ENCODE data around the gene TAX1BP1. TPM values are rescaled to one million over a fixed set of nuclear protein-coding genes. Genes with fewer than 3 reads are reported as not detected.

TAX1BP1 gene
- total RNA-seq, 4 donors from 2014 or later: 64.4 to 109 (median 83.0) TPM

GRCh38 chr7:27767374-27767773, 27.4 kb downstream of the TAX1BP1 start:
- no peak for TF ChIP-seq POLR2A (IDR thresholded peaks at IDR 0.05)
- TF ChIP-seq, protein P1, sequence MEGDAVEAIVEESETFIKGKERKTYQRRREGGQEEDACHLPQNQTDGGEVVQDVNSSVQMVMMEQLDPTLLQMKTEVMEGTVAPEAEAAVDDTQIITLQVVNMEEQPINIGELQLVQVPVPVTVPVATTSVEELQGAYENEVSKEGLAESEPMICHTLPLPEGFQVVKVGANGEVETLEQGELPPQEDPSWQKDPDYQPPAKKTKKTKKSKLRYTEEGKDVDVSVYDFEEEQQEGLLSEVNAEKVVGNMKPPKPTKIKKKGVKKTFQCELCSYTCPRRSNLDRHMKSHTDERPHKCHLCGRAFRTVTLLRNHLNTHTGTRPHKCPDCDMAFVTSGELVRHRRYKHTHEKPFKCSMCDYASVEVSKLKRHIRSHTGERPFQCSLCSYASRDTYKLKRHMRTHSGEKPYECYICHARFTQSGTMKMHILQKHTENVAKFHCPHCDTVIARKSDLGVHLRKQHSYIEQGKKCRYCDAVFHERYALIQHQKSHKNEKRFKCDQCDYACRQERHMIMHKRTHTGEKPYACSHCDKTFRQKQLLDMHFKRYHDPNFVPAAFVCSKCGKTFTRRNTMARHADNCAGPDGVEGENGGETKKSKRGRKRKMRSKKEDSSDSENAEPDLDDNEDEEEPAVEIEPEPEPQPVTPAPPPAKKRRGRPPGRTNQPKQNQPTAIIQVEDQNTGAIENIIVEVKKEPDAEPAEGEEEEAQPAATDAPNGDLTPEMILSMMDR (IDR thresholded peaks at IDR 0.05): no peak
- H3K27ac ChIP-seq: no peak overlapping the region
- peaks cover 0 to 34% (median 0%) of the 10 kb centered on the region in 3 donors for H3K36me3 ChIP-seq
- no peaks in the 10 kb centered on the region for H3K9me3 ChIP-seq
- H3K4me1 ChIP-seq: no peaks in the 10 kb centered on the region
- DNase-seq: no peak
- H3K4me3 ChIP-seq: no peak overlapping the region
- H3K27me3 ChIP-seq: no peaks in the 10 kb centered on the region

DNA sequence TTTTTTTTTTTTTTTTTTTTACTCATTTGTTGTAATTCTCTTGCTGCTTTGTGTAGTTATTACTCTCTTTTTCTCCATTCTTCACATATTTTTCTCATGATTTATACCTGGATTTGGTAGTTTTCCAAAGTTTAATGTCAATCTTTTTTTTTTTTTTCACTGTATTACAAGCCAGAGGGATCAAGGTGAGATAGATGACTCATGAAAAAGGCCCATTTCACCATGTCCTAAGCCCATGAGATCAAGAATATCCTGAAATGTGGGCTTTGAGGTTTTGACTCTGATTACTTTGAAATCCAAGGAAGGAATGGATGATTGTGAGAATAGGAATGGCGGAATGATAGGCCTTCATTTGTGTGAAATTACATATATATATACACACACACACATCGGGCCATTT, 31.1 kb downstream of the TAX1BP1 start:
- no peaks in the 10 kb centered on the region for H3K9me3 ChIP-seq
- no peak overlapping the region for H3K4me3 ChIP-seq
- H3K4me1 ChIP-seq: no peaks in the 10 kb centered on the region
- TF ChIP-seq, protein P1 (IDR thresholded peaks at IDR 0.05): no peak
- no peak for TF ChIP-seq POLR2A (IDR thresholded peaks at IDR 0.05)
- DNase-seq: no peak
- H3K27ac ChIP-seq: no peak overlapping the region
- no peaks in the 10 kb centered on the region for H3K27me3 ChIP-seq
- peaks cover 0 to 26% (median 0%) of the 10 kb centered on the region in 3 donors for H3K36me3 ChIP-seq

GRCh38 chr7:27774717-27775328, 34.9 kb downstream of the TAX1BP1 start:
- DNase-seq: no peak
- Histone ChIP-seq H3K36me3 (peaks cover 0 to 28% (median 0%) of the 10 kb centered on the region in 3 donors), H3K4me3 (no peak overlapping the region), H3K4me1 (no peaks in the 10 kb centered on the region), H3K27ac (no peak overlapping the region), H3K9me3 (no peaks in the 10 kb centered on the region), H3K27me3 (no peaks in the 10 kb centered on the region)
- TF ChIP-seq, protein P1 (IDR thresholded peaks at IDR 0.05): peak in 4 of 6 experiments; percentile 43 to 70 (median 57)
- no peak for TF ChIP-seq POLR2A (IDR thresholded peaks at IDR 0.05)

GRCh38 chr7:27775782-27776181, 35.8 kb downstream of the TAX1BP1 start:
- no peak for DNase-seq
- H3K4me3 ChIP-seq: no peak overlapping the region

DNA sequence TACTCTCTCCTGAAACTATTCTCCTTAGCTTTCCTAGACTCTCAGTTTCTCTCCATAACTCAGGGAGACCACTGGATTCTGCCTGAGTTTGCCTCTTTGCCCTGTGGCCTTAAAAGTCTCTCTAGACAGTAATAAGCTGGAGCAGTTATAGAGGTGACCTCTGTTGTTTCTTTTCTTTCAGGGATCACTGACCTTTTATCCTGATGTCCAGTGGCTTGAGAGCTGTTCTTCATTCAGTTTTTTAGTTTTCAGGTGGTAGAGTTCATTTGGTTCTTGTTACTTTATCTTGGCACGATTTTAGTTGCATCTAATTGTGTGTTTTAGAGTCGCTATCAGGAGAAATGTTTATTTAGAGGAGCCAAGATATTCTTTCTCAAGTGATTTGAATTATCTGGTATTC, 37.7 kb downstream of the TAX1BP1 start:
- Histone ChIP-seq H3K4me1 (no peaks in the 10 kb centered on the region), H3K27me3 (no peaks in the 10 kb centered on the region), H3K4me3 (no peak overlapping the region), H3K27ac (no peak overlapping the region), H3K36me3 (peaks cover 0 to 4% (median 0%) of the 10 kb centered on the region in 3 donors), H3K9me3 (no peaks in the 10 kb centered on the region)
- no peak for TF ChIP-seq POLR2A (IDR thresholded peaks at IDR 0.05)
- TF ChIP-seq, protein P1 (IDR thresholded peaks at IDR 0.05): no peak
- DNase-seq: no peak

More at GRCh38 chr7:27775782-27776181, 35.8 kb downstream of the TAX1BP1 start:
- Histone ChIP-seq H3K27ac (no peak overlapping the region), H3K27me3 (no peaks in the 10 kb centered on the region), H3K4me1 (no peaks in the 10 kb centered on the region), H3K36me3 (peaks cover 0 to 19% (median 0%) of the 10 kb centered on the region in 3 donors), H3K9me3 (no peaks in the 10 kb centered on the region)
- TF ChIP-seq, protein P1 (IDR thresholded peaks at IDR 0.05): no peak
- TF ChIP-seq POLR2A (IDR thresholded peaks at IDR 0.05): no peak
